Skeletal muscle satellite cell (primary cell): Measurements from ENCODE around the gene RRP1B. TPM values are rescaled to one million over a fixed set of nuclear protein-coding genes. Genes with fewer than 3 reads are reported as not detected.
"Not testable (repeated sequence)": the region's sequence is repeated elsewhere in the genome, so short reads cannot be mapped to it uniquely, and the experiment has no call there.

Experiments used
- H3K27me3 ChIP-seq: 2 replicates; pipeline ENCODE4 v1.7.0; 2013; ENCODE audit warnings: low read length; ENCODE audit not compliant: control insufficient read depth, insufficient read depth
- H3K36me3 ChIP-seq: 2 replicates; pipeline ENCODE4 v1.7.0; 2013; ENCODE audit warnings: mild to moderate bottlenecking, control low read depth, low read length; ENCODE audit not compliant: insufficient read depth
- H3K4me1 ChIP-seq: 2 replicates; pipeline ENCODE4 v1.7.0; 2013; ENCODE audit warnings: low read length; ENCODE audit not compliant: control insufficient read depth, insufficient read depth
- H3K4me2 ChIP-seq: 2 replicates; pipeline ENCODE4 v1.7.0; 2013; ENCODE audit warnings: mild to moderate bottlenecking, low read length
- H3K4me3 ChIP-seq: 2 replicates; pipeline ENCODE4 v1.7.0; 2013; ENCODE audit warnings: low read length
- H3K9ac ChIP-seq: 2 replicates; pipeline ENCODE4 v1.7.0; 2013; ENCODE audit warnings: mild to moderate bottlenecking, low read depth, low read length, moderate library complexity
- H3K9me3 ChIP-seq: replicated peaks from 2 replicates; pipeline ENCODE4 v1.7.0; 2013; ENCODE audit warnings: mild to moderate bottlenecking, control low read depth, low read length
- total RNA-seq: library from RNA; depleted of rRNA; stranded (reverse); fragments of >200 nt; gene quantifications from 2 replicates; pipeline ENCODE4 v1.2.3, GENCODE V29; 2012; rRNA removed

Gene RRP1B, protein sequence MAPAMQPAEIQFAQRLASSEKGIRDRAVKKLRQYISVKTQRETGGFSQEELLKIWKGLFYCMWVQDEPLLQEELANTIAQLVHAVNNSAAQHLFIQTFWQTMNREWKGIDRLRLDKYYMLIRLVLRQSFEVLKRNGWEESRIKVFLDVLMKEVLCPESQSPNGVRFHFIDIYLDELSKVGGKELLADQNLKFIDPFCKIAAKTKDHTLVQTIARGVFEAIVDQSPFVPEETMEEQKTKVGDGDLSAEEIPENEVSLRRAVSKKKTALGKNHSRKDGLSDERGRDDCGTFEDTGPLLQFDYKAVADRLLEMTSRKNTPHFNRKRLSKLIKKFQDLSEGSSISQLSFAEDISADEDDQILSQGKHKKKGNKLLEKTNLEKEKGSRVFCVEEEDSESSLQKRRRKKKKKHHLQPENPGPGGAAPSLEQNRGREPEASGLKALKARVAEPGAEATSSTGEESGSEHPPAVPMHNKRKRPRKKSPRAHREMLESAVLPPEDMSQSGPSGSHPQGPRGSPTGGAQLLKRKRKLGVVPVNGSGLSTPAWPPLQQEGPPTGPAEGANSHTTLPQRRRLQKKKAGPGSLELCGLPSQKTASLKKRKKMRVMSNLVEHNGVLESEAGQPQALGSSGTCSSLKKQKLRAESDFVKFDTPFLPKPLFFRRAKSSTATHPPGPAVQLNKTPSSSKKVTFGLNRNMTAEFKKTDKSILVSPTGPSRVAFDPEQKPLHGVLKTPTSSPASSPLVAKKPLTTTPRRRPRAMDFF
- total RNA-seq, result 28.0 and 32.7 TPM in 2 replicates

GRCh38 chr21:43659136-43660000, at the start of gene RRP1B, which contains the start of gene HSF2BP:
RRP1B (plus strand) TSS chr21:43659560; CDS start chr21:43659665, 105 bp downstream.
HSF2BP (minus strand) TSS chr21:43659488; CDS start chr21:43658096, 1,392 bp downstream.
- H3K4me1 ChIP-seq, result peaks cover 33% of the 10 kb centered on the region
- peak within 1 kb of the TSS; percentile 97 for H3K4me2 ChIP-seq
- H3K4me3 ChIP-seq, result peak within 1 kb of the TSS; percentile 82
- peak within 1 kb of the TSS; percentile 93 for H3K9ac ChIP-seq
- H3K9me3 ChIP-seq, result no peaks in the 10 kb centered on the region
- no peaks in the 10 kb centered on the region for H3K27me3 ChIP-seq
- peaks cover 6% of the 10 kb centered on the region for H3K36me3 ChIP-seq

DNA sequence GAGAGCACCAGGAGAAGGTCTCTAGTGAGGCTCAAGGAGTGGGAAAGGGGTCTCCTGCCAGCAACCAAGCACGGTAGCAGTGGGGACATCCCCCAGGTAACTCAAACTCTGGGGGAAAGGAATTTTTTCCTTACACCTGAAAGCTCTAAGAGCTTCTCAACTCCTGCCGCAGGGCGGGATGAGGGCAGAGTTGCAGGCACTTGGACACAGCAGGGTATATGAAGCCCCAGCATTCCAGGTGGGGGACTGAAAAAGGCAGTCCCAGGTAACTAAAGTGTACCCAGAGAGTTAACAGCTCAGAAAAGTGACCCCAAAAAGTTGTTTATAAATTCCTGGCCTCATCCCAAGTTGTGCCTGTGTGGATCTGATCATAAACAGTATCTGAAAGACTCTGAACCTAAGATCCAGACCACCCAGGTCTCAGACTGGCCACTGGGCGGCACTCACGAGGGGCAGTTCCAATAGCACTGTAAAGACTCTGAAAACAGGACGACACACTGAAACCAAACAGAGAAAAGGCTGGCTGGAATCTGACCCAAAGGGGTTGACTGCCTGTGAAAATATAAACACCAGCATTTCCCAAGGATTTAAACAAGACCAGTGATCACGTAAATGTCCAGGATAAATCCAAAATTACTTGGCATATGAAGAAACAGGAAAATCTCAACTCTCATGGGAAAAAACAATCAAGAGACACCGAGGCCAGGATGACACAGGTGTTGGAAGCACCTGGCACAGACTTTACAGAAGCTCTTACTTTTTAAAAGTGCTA, 47.6 kb upstream of the RRP1B start:
- H3K9me3 ChIP-seq, result no peaks in the 10 kb centered on the region
- H3K9ac ChIP-seq, result peak overlapping the region; percentile 68
- no peak overlapping the region for H3K4me3 ChIP-seq
- H3K27me3 ChIP-seq, result no peaks in the 10 kb centered on the region
- H3K4me1 ChIP-seq, result peaks cover 66% of the 10 kb centered on the region
- H3K36me3 ChIP-seq, result no peaks in the 10 kb centered on the region
- peak overlapping the region; percentile 41 for H3K4me2 ChIP-seq

- H3K4me1 ChIP-seq, result peaks cover 44% of the 10 kb centered on the region
- no peaks in the 10 kb centered on the region for H3K9me3 ChIP-seq
- no peak overlapping the region for H3K4me2 ChIP-seq
- H3K9ac ChIP-seq, result no peak overlapping the region
- no peaks in the 10 kb centered on the region for H3K27me3 ChIP-seq
- H3K36me3 ChIP-seq, result no peaks in the 10 kb centered on the region
- H3K4me3 ChIP-seq, result no peak overlapping the region
Measured at GRCh38 chr21:43613755-43614638, 45.4 kb upstream of the RRP1B start.

DNA sequence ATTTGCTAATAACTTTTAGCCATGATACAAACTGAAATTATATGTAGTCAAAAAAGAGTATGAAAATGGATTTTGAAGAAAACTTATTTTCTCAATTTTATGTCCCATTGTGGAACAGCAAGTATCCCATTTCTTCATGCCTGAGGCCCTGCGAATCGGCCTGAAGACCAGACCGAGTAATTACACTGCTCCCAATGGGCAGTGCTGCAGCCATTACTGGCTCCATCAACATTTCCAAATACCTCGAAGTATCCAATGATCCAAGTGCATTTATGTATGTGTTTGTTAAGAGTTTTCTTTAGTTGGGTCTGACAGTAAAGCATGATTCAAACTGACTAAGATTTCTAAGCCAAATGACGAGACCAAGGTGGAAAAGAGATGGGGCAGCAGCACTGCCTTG, 44.5 kb upstream of the RRP1B start:
- Histone ChIP-seq H3K4me1 (peaks cover 36% of the 10 kb centered on the region), H3K4me2 (no peak overlapping the region)

GRCh38 chr21:43616861-43617260, 42.5 kb upstream of the RRP1B start:
- not testable (repeated sequence) for H3K4me2 ChIP-seq, H3K9ac ChIP-seq
- peaks cover 22% of the 10 kb centered on the region for H3K4me1 ChIP-seq

More for the DNA sequence above, 44.5 kb upstream of the RRP1B start:
- Histone ChIP-seq H3K9ac (no peak overlapping the region), H3K9me3 (no peaks in the 10 kb centered on the region), H3K27me3 (no peaks in the 10 kb centered on the region), H3K36me3 (no peaks in the 10 kb centered on the region), H3K4me3 (no peak overlapping the region)

GRCh38 chr21:43618940-43619339, 40.4 kb upstream of the RRP1B start:
- H3K9ac ChIP-seq, result no peak overlapping the region
- H3K4me3 ChIP-seq, result no peak overlapping the region
- no peaks in the 10 kb centered on the region for H3K27me3 ChIP-seq
- H3K4me1 ChIP-seq, result peaks cover 11% of the 10 kb centered on the region
- H3K36me3 ChIP-seq, result no peaks in the 10 kb centered on the region
- H3K9me3 ChIP-seq, result no peaks in the 10 kb centered on the region
- H3K4me2 ChIP-seq, result no peak overlapping the region

More at GRCh38 chr21:43616861-43617260, 42.5 kb upstream of the RRP1B start:
- H3K27me3 ChIP-seq, H3K9me3 ChIP-seq, H3K4me3 ChIP-seq, H3K36me3 ChIP-seq: not testable (repeated sequence)

GRCh38 chr21:43619344-43619743, 40.0 kb upstream of the RRP1B start:
- Histone ChIP-seq H3K36me3 (no peaks in the 10 kb centered on the region), H3K9ac (no peak overlapping the region), H3K4me3 (no peak overlapping the region), H3K27me3 (no peaks in the 10 kb centered on the region), H3K4me2 (no peak overlapping the region), H3K4me1 (peaks cover 7% of the 10 kb centered on the region), H3K9me3 (no peaks in the 10 kb centered on the region)

DNA sequence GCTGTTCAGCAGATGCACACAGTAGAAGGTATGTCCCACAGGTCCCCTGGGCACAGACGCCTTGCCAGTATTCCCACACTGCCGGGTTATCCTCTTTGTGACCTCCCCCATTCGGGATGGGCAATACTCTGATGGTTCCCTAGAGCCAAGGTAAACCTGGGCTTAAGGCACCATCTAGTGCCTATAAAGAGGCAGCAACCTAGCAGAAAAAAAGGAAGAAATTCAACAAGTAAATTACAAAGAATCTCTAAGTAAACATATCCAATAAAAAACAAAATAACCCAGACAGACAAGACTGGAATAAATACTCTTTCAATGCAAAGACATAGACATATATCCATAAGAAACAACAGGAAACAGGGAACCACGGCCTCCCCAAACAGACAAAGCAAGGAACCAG, 39.5 kb upstream of the RRP1B start:
- Histone ChIP-seq H3K36me3 (no peaks in the 10 kb centered on the region), H3K4me3 (no peak overlapping the region), H3K9me3 (no peaks in the 10 kb centered on the region), H3K27me3 (no peaks in the 10 kb centered on the region), H3K4me1 (peaks cover 2% of the 10 kb centered on the region), H3K4me2 (no peak overlapping the region), H3K9ac (no peak overlapping the region)

DNA sequence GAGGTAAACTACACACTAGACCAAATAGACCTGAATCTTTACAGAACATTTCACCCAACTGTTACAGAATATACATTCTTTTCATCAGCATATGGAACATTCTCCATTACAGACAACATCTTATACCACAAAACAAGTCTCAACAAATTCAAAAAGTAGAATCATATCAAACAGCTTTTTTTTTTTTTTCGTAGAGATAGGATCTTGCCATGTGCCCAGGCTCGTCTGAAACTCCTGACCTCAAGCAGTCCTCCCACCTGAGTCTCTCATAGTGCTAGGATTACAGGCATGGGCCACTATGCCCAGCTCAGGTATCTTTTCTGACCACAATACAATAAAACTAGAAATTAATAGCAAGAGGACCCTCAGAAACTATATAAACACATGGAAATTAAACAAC, 36.6 kb upstream of the RRP1B start:
- H3K4me3 ChIP-seq, result no peak overlapping the region
- H3K27me3 ChIP-seq, result no peaks in the 10 kb centered on the region
- H3K4me2 ChIP-seq, result no peak overlapping the region
- no peaks in the 10 kb centered on the region for H3K36me3 ChIP-seq
- H3K4me1 ChIP-seq, result no peaks in the 10 kb centered on the region
- no peak overlapping the region for H3K9ac ChIP-seq
- no peaks in the 10 kb centered on the region for H3K9me3 ChIP-seq

- Histone ChIP-seq H3K9me3 (no peaks in the 10 kb centered on the region), H3K9ac (no peak overlapping the region), H3K4me2 (no peak overlapping the region), H3K4me3 (no peak overlapping the region), H3K36me3 (no peaks in the 10 kb centered on the region), H3K4me1 (no peaks in the 10 kb centered on the region), H3K27me3 (no peaks in the 10 kb centered on the region)
Measured at GRCh38 chr21:43623588-43623987, 35.8 kb upstream of the RRP1B start.
